DOHH2 (cell line): ENCODE data around the gene COTL1.

Source experiments
- H3F3A ChIP-seq: fragments of 200-600 bp; sonication (generic), shearing (Covaris generic); 2 replicates; pipeline ENCODE4 v1.6.0; 2016; ENCODE audit warnings: antibody characterized with exemption, mild to moderate bottlenecking; ENCODE audit not compliant: control insufficient read depth, insufficient read depth
- H3K27ac ChIP-seq: fragments of 200-600 bp; sonication (generic); 2 replicates; pipeline ENCODE4 v1.5.1; 2014; ENCODE audit warnings: low read depth, mild to moderate bottlenecking, low read length, moderate library complexity
- H3K27me3 ChIP-seq: fragments of 200-600 bp; sonication (generic); 2 replicates; pipeline ENCODE4 v1.6.1; 2014; ENCODE audit warnings: mild to moderate bottlenecking, low read length, mixed read lengths; ENCODE audit not compliant: control insufficient read depth
- H3K36me3 ChIP-seq: fragments of 200-600 bp; sonication (generic); 2 replicates; pipeline ENCODE4 v1.6.1; 2014; ENCODE audit warnings: mild to moderate bottlenecking, low read length, moderate library complexity, mixed read lengths; ENCODE audit not compliant: control insufficient read depth
- H3K4me1 ChIP-seq: fragments of 200-600 bp; sonication (generic); 2 replicates; pipeline ENCODE4 v1.6.1; 2014; ENCODE audit warnings: mild to moderate bottlenecking, low read length, mixed read lengths; ENCODE audit not compliant: control insufficient read depth
- H3K4me2 ChIP-seq: fragments of 200-600 bp; sonication (generic); 2 replicates; pipeline ENCODE4 v1.6.0; 2014; ENCODE audit warnings: mild to moderate bottlenecking, low read length, moderate library complexity
- H3K4me3 ChIP-seq: fragments of 200-600 bp; sonication (generic); 2 replicates; pipeline ENCODE4 v1.5.1; 2014; ENCODE audit warnings: mild to moderate bottlenecking, low read length, mixed read lengths
- H3K79me2 ChIP-seq: fragments of 200-600 bp; sonication (generic); 2 replicates; pipeline ENCODE4 v1.6.1; 2014; ENCODE audit warnings: mild to moderate bottlenecking, low read length, mixed read lengths; ENCODE audit not compliant: control insufficient read depth
- H3K9me2 ChIP-seq: fragments of 200-600 bp; sonication (generic); replicated peaks from 2 replicates; pipeline ENCODE4 v1.6.1; 2014; ENCODE audit warnings: mild to moderate bottlenecking, low read length, mixed read lengths; ENCODE audit not compliant: control insufficient read depth
- H3K9me3 ChIP-seq: fragments of 200-600 bp; sonication (generic); 2 replicates; pipeline ENCODE4 v1.6.1; 2014; ENCODE audit warnings: antibody characterized with exemption, low read length, mixed read lengths; ENCODE audit not compliant: control insufficient read depth, insufficient read depth
- H4K20me1 ChIP-seq: fragments of 200-600 bp; sonication (generic); 2 replicates; pipeline ENCODE4 v1.6.0; 2014; ENCODE audit warnings: low read depth, mild to moderate bottlenecking, antibody characterized with exemption, low read length, moderate library complexity; ENCODE audit not compliant: control insufficient read depth, insufficient read depth
- EZH2phosphoT487 ChIP-seq: fragments of 200-600 bp; sonication (generic); IDR thresholded peaks from 2 replicates; pipeline ENCODE4 v1.6.1; 2017; ENCODE audit warnings: borderline replicate concordance, mild to moderate bottlenecking, antibody characterized with exemption, low read length, moderate library complexity, mixed read lengths
- TF ChIP-seq, protein P1 (sequence below): fragments of 200-600 bp; sonication (generic); IDR thresholded peaks from one replicate; pipeline ENCODE4 v1.5.1; 2014; ENCODE audit warnings: antibody characterized with exemption, mild to moderate bottlenecking, low read depth, low read length; ENCODE audit not compliant: poor library complexity, severe bottlenecking

COTL1 gene

DNA sequence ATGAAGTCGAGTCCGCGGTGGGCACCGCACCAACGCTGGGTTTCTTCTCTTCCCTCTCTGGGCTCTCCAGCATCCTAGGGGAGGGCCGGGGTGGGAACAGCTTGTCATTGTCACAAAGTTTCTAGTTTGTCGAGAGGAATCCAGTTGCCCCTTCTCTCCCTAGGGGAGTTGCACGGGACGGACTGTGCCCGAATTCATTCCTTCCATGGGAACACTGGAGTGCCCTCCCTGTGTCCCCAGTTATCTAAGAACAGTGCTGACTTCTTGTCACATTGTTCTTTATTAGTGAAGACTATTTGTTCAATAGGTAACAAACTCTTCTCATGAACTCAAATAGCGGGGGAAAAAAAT is 31.6 kb upstream of the COTL1 start:
- Histone ChIP-seq H3K4me1 (peaks cover 22% of the 10 kb centered on the region), H3K27me3 (peaks cover 6% of the 10 kb centered on the region), H3K4me3 (peak overlapping the region; percentile 86)

DNA sequence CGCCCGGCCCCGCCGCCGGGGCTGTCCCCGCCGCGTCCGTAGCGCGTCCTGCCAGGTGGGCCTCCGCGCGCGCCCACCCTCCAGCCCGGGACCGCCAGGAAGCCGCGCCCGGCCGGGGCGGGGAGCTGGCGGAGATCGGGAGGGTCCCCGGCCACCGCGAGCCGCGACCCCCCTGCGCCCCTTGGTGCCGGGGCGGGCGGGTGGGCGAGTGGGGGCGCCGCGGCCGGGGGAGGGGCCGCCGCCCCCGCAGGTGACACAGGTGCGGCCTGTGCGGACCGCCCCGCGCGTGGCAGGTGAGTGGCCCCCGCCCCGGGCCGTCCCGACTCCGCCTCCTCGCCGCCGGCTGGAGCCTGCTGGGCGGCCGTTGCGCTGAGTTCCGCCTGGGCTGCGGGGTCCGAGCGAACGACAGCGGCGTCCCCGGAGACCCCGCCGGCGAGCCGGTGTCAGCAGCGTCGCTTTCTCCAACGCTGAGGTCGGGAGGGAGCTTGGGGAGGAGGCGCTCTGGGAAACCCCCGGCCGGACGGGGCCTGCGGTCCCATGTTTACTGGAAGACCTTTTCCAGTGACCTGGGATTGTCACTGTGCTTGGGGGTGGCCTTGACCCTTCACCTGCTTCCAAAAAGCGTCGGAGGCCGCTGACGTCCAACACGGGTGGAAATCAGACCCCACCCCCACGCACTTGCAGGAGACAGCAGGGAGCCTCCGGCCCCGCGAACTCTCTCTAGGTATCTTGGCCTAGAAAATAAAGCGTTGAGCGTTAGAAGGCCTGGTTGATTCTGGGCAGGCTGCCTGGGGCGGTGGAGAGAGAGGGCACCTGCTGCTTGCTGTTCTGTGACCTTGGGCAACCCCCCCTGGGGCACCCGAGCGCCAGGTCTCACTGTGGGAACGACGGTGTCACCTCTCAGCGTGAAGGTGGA is 31.0 kb upstream of the COTL1 start:
- Histone ChIP-seq H3K36me3 (peaks cover 29% of the 10 kb centered on the region), H3K27ac (no peak overlapping the region), H3K27me3 (peaks cover 6% of the 10 kb centered on the region), H3K4me3 (peak overlapping the region; percentile 86), H3K9me3 (no peaks in the 10 kb centered on the region), H4K20me1 (peaks cover 5% of the 10 kb centered on the region; the same call in 1 of the 2 replicates), H3K79me2 (peaks cover 9% of the 10 kb centered on the region), H3K4me1 (peaks cover 28% of the 10 kb centered on the region), H3K4me2 (peak overlapping the region; percentile 95), H3K9me2 (no peaks in the 10 kb centered on the region), H3F3A (peaks cover 3% of the 10 kb centered on the region; the same call in 1 of the 2 replicates)
- TF ChIP-seq, protein P1, sequence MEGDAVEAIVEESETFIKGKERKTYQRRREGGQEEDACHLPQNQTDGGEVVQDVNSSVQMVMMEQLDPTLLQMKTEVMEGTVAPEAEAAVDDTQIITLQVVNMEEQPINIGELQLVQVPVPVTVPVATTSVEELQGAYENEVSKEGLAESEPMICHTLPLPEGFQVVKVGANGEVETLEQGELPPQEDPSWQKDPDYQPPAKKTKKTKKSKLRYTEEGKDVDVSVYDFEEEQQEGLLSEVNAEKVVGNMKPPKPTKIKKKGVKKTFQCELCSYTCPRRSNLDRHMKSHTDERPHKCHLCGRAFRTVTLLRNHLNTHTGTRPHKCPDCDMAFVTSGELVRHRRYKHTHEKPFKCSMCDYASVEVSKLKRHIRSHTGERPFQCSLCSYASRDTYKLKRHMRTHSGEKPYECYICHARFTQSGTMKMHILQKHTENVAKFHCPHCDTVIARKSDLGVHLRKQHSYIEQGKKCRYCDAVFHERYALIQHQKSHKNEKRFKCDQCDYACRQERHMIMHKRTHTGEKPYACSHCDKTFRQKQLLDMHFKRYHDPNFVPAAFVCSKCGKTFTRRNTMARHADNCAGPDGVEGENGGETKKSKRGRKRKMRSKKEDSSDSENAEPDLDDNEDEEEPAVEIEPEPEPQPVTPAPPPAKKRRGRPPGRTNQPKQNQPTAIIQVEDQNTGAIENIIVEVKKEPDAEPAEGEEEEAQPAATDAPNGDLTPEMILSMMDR: no peak
- no peak for TF ChIP-seq EZH2phosphoT487

More for the DNA sequence above, 31.6 kb upstream of the COTL1 start:
- TF ChIP-seq, protein P1: no peak
- no peak for TF ChIP-seq EZH2phosphoT487
- peaks cover 5% of the 10 kb centered on the region; the same call in 1 of the 2 replicates for H4K20me1 ChIP-seq
- peaks cover 9% of the 10 kb centered on the region for H3K79me2 ChIP-seq
- H3F3A ChIP-seq: peaks cover 3% of the 10 kb centered on the region; the same call in 1 of the 2 replicates
- peak overlapping the region; percentile 95 for H3K4me2 ChIP-seq
- H3K9me2 ChIP-seq: no peaks in the 10 kb centered on the region
- H3K27ac ChIP-seq: no peak overlapping the region
- H3K9me3 ChIP-seq: no peaks in the 10 kb centered on the region
- H3K36me3 ChIP-seq: peaks cover 29% of the 10 kb centered on the region

DNA sequence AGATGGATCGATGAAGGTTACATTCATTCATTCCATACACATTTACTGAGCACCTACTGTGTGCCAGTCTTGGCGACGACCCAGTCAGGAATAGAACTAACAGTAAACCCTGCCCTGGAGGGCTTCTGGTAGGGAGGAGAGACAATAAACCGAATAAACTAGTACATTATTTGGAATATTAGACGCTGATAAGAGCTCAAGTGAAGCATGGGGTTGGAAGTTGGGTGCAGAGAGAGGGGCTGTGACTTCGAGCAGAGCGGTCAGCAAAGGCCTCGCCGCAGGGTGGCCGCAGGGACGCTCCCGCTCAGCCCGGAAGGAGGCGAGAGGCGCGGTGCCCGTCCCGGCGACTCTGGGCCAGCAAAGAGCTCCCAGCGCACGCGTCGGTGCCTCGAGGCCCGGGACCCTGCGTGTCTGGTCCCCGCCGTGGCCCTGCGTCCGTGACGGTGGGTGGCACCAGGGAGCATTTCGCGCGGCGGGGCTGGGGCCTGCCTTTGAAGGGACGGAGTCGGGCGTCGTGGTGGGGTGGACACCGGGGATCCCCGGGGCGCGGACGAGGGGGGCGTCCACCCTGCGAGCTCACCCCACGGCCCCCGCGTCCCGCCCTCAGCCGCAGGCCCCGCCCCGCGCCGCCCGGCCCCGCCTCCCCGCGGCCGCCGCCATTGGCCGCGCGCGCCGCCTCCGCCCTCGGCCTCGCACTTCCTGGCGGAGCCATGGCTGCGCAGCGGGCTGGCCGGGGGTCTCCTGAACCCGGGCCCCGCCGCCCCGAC is 30.1 kb upstream of the COTL1 start, which contains the start of gene KLHL36:
Gene KLHL36, plus strand, starts transcription at position 684 of the 767 bp plus-strand sequence. CDS start 2,357 bp downstream, outside the sequence.
- Histone ChIP-seq H3K36me3 (peaks cover 26% of the 10 kb centered on the region), H3K4me3 (peak within 1 kb of the TSS; percentile 86), H3K27ac (no peak within 1 kb of the TSS), H3K4me2 (peak within 1 kb of the TSS; percentile 95), H3K9me2 (no peaks in the 10 kb centered on the region), H3K27me3 (peaks cover 6% of the 10 kb centered on the region), H3K9me3 (no peaks in the 10 kb centered on the region), H3K4me1 (peaks cover 36% of the 10 kb centered on the region), H3K79me2 (peaks cover 9% of the 10 kb centered on the region), H4K20me1 (peaks cover 5% of the 10 kb centered on the region; the same call in 1 of the 2 replicates), H3F3A (peaks cover 3% of the 10 kb centered on the region; the same call in 1 of the 2 replicates)
- TF ChIP-seq EZH2phosphoT487: no peak
- TF ChIP-seq, protein P1: no peak
